Measurements from ENCODE around the gene TMC5. TPM values are rescaled to one million over a fixed set of nuclear protein-coding genes. Genes with fewer than 3 reads are reported as not detected.

Gene TMC5
- total and polyA plus RNA-seq, 2 of the 13 experiments (the other 11 are each of a cell fraction or from before 2014, with no cell fraction given), result 0.09 to 0.41 TPM

- ChIA-PET POLR2A (no interaction called here), CTCF (ENCODE audit: low intra/inter-chr PET ratio, low total read pairs) (no interaction called here)
- in situ Hi-C loops (cut with HindIII; ENCODE audit: extremely low pct_ligation_motif_present, low pct_unique_long_range_greater_than_20kb) (no loop called here), intact Hi-C loops (cut with micrococcal nuclease; ENCODE audit: unreplicated experiment) (no loop called here)
- H3K36me3 ChIP-seq (replicated peaks in 1 of 2; ENCODE audit: control insufficient read depth in 1 of 2, insufficient read depth in 2 of 2, low read length in 2 of 2), result peaks cover 13 to 24% of the 10 kb centered on the region in 2 experiments
- ATAC-seq, result no peak
- BruUV-seq (replicated peaks), result no TSS peak
- H3K4me2 ChIP-seq (ENCODE audit: low read depth, low read length), result no peak overlapping the region
- no peak for FAIRE-seq
- H3K27ac ChIP-seq (ENCODE audit: extremely low read length, insufficient read depth, low read length), result no peak overlapping the region
- H2AFZ ChIP-seq (ENCODE audit: low read length), result no peak overlapping the region
- H3K79me2 ChIP-seq (ENCODE audit: insufficient read depth, low read length), result no peaks in the 10 kb centered on the region
- H3K9ac ChIP-seq (ENCODE audit: insufficient read depth, low read depth, low read length), result no peak overlapping the region
- H4K20me1 ChIP-seq (ENCODE audit: insufficient read depth, low read length), result no peaks in the 10 kb centered on the region
- no peaks in the 10 kb centered on the region for H3K9me3 ChIP-seq (ENCODE audit: low read length)
- no peaks in the 10 kb centered on the region for H3K27me3 ChIP-seq (ENCODE audit: control insufficient read depth in 1 of 2, insufficient read depth in 2 of 2, low read length in 2 of 2)
- H3K4me1 ChIP-seq (ENCODE audit: insufficient read depth, low read length), result no peaks in the 10 kb centered on the region
- 93% methylated on average over 5 of the region's 5 CpGs for WGBS (ENCODE audit: low lambda C conversion rate)
- no peak for DNase-seq (ENCODE audit: low spot score)
- TF ChIP-seq ZNF282 (IDR thresholded peaks at IDR 0.05; ENCODE audit: partially characterized antibody) (no peak), ZMAT3 (CRISPR knock-in tag; conservative IDR thresholded peaks at IDR 0.05) (no peak), SRSF4 (IDR thresholded peaks at IDR 0.05; ENCODE audit: low read depth, low read length, poor library complexity, severe bottlenecking) (no peak), PCBP1 (IDR thresholded peaks at IDR 0.05; ENCODE audit: borderline replicate concordance, low read depth, low read length) (no peak), NAIF1 (CRISPR knock-in tag; IDR thresholded peaks at IDR 0.05; ENCODE audit: borderline replicate concordance) (no peak), USF2 (IDR thresholded peaks at IDR 0.05; ENCODE audit: low read depth, low read length) (no peak), USF2 (CRISPR knock-in tag; IDR thresholded peaks at IDR 0.05; ENCODE audit: borderline replicate concordance) (no peak), EEA1 (CRISPR knock-in tag; IDR thresholded peaks at IDR 0.05; ENCODE audit: borderline replicate concordance) (no peak), HNRNPLL (IDR thresholded peaks at IDR 0.05; ENCODE audit: low read depth, low read length, poor library complexity, severe bottlenecking) (no peak), KLF6 (CRISPR knock-in tag; IDR thresholded peaks at IDR 0.05) (no peak), SP4 (CRISPR knock-in tag; IDR thresholded peaks at IDR 0.05) (no peak)
- TF ChIP-seq, protein P1, sequence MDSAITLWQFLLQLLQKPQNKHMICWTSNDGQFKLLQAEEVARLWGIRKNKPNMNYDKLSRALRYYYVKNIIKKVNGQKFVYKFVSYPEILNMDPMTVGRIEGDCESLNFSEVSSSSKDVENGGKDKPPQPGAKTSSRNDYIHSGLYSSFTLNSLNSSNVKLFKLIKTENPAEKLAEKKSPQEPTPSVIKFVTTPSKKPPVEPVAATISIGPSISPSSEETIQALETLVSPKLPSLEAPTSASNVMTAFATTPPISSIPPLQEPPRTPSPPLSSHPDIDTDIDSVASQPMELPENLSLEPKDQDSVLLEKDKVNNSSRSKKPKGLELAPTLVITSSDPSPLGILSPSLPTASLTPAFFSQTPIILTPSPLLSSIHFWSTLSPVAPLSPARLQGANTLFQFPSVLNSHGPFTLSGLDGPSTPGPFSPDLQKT (CRISPR knock-in tag; IDR thresholded peaks at IDR 0.05; ENCODE audit: borderline replicate concordance), result no peak
- H3K4me3 ChIP-seq (replicated peaks in 1 of 3; ENCODE audit: insufficient read depth in 1 of 3, low read depth in 2 of 3, low read length in 3 of 3), result no peak overlapping the region
These were observed 81.3 kb downstream of the TMC5 start for GRCh38 chr16:19499006-19499405.
